ENCODE measurements around the gene MEX3C. TPM values are rescaled to one million over a fixed set of nuclear protein-coding genes. Genes with fewer than 3 reads are reported as not detected.

MEX3C gene
- total and polyA plus RNA-seq, 9 donors = 18.1 to 47.4 (median 33.0) TPM

DNA sequence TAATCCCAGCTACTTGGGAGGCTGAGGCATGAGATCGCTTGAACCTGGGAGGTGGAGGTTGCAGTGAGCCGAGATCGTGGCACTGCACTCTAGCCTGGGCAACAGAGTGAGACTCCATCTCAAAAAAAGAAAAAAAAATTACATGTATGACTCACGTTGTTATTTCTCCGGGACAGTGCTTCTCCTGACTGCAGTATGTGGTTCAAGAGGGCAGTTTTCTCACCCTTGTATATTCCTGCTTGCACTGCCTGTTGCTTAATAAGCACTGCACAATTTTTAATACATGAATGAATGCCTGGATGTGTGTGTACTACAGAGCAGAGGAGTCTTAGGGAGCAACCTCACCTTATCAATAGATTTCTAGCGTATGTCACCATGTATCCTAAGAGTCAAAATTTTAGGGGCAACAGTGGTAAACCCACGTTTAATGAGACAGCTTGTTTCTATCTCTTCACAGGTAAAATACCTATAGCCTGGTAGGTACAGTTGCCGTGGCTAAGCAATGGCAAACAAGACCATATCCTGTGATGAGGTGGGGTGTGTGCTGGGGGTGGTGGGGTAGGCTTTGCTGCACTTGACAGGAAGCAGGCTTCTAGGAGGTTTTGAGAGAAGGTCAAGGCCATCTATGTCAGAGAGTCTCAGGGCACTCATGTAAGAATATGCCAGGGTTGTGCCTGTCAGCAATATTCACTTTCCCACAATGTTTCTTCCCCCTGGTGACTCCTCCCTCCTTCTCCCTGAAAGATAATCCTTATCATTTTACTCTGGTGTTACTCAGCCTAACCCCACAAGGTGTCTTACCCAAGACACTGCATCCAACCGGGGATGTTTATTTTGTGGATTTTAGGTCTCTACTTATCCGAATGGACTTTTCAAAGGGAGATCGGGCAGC is 36.9 kb upstream of the MEX3C start:
- intact Hi-C loops (cut with DNase I) = no loop called here
- Histone ChIP-seq H3K9me3 (no peaks in the 10 kb centered on the region), H3K36me3 (no peaks in the 10 kb centered on the region), H3K27me3 (no peaks in the 10 kb centered on the region), H3K4me1 (ENCODE audit: insufficient read depth) (no peaks in the 10 kb centered on the region), H3K4me3 (no peak overlapping the region), H3K27ac (no peak overlapping the region)
- WGBS, 3 donors = 69 to 80% (median 74%) methylated on average over 11 of the region's 11 CpGs
- TF ChIP-seq, protein P1, sequence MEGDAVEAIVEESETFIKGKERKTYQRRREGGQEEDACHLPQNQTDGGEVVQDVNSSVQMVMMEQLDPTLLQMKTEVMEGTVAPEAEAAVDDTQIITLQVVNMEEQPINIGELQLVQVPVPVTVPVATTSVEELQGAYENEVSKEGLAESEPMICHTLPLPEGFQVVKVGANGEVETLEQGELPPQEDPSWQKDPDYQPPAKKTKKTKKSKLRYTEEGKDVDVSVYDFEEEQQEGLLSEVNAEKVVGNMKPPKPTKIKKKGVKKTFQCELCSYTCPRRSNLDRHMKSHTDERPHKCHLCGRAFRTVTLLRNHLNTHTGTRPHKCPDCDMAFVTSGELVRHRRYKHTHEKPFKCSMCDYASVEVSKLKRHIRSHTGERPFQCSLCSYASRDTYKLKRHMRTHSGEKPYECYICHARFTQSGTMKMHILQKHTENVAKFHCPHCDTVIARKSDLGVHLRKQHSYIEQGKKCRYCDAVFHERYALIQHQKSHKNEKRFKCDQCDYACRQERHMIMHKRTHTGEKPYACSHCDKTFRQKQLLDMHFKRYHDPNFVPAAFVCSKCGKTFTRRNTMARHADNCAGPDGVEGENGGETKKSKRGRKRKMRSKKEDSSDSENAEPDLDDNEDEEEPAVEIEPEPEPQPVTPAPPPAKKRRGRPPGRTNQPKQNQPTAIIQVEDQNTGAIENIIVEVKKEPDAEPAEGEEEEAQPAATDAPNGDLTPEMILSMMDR (IDR thresholded peaks at IDR 0.05) = no peak
- TF ChIP-seq EP300 (IDR thresholded peaks at IDR 0.05) = no peak
- no peak for TF ChIP-seq POLR2A (IDR thresholded peaks at IDR 0.05)
- DNase-seq = no peak

DNA sequence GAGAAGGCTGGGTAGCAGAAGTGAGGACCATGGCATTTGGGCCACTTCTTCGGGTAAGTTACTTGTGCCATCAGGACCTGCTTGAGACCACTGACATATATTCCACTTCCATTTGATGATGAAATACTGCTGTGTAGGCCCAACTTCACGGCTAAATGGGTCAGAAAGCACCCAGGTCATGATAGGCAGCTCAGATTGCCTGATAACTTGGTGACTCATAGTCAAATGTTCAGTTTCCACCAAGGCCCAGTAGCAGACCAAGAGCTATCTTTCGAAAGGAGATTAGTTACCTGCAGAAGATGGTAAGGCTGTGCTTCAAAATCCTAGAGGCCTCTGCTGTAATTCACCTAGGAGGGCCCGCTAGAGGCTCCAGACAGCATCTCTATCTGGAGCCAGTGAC is 31.8 kb upstream of the MEX3C start:
- Histone ChIP-seq H3K9me3 (no peaks in the 10 kb centered on the region), H3K4me3 (no peak overlapping the region), H3K4me1 (ENCODE audit: insufficient read depth) (no peaks in the 10 kb centered on the region), H3K27ac (no peak overlapping the region), H3K36me3 (no peaks in the 10 kb centered on the region), H3K27me3 (no peaks in the 10 kb centered on the region)
- no peak for DNase-seq
- WGBS, 3 donors = 86 to 90% (median 89%) methylated on average over 4 of the region's 4 CpGs
- no peak for TF ChIP-seq POLR2A (IDR thresholded peaks at IDR 0.05)
- no peak for TF ChIP-seq EP300 (IDR thresholded peaks at IDR 0.05)
- TF ChIP-seq, protein P1 (IDR thresholded peaks at IDR 0.05) = no peak
- intact Hi-C loops (cut with DNase I) = no loop called here

DNA sequence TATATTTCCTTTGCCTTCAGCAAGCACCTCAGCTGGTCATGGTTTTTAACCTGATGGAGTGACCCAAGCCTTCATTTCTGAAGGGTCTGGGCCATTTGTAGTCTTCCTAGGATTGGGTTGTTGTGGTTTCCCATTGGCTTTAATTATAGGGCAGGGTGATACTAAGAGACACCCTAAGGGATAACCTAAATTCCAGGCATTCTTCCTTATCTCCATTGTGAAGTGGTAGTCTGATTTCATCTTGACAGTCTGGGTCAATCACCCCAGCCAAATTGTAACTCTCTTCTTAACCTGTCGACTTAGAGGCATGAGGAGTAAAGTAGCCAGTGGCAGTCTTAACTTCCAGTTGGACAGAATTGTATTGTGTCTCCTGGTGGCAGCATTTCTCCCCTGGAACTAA is 30.2 kb upstream of the MEX3C start:
- TF ChIP-seq, protein P1 (IDR thresholded peaks at IDR 0.05) = no peak
- TF ChIP-seq POLR2A (IDR thresholded peaks at IDR 0.05) (no peak), EP300 (IDR thresholded peaks at IDR 0.05) (no peak)
- no peak for DNase-seq
- Histone ChIP-seq H3K9me3 (no peaks in the 10 kb centered on the region), H3K36me3 (no peaks in the 10 kb centered on the region), H3K4me1 (ENCODE audit: insufficient read depth) (no peaks in the 10 kb centered on the region), H3K27ac (no peak overlapping the region), H3K27me3 (no peaks in the 10 kb centered on the region), H3K4me3 (no peak overlapping the region)
- WGBS, 3 donors = 30 to 58% (median 54%) methylated on average over 1 of the region's 1 CpG
- intact Hi-C loops (cut with DNase I) = no loop called here

DNA sequence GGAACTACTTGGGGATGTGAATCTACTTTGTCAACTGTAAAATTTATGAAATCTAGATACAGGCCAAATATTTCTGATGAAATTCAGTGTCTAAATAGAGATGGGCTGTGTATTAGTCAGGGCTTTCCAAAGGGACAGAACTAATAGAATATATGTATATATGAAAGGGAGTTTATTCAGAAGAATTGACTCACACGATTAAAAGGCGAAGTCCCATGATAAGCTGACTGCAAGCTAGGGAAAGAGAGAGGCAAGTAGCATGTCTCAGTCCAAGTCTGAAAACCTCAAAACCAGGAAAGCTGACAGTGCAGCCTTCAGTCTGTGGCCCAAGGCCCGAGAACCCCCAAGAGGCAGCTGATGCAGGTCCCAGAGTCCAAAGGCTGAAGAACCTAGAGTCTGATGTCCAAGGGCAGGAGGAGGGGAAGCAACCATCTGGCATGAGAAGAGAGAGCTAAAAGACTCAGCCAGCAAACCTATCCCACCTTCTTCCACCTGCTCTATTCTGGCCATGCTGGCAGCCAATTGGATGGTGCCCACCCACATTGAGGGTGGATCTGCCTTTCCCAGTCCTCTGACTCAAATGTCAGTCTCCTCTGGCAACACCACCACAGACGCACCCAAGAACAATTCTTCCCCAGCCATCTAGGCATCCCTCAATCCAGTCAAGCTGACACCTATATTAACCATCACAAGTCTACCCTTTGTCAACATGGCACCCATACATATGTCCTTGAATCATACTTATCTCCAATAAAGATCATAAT is 29.3 kb upstream of the MEX3C start:
- no peak for DNase-seq
- Histone ChIP-seq H3K9me3 (no peaks in the 10 kb centered on the region), H3K36me3 (no peaks in the 10 kb centered on the region), H3K27ac (no peak overlapping the region), H3K4me3 (no peak overlapping the region), H3K4me1 (ENCODE audit: insufficient read depth) (no peaks in the 10 kb centered on the region), H3K27me3 (no peaks in the 10 kb centered on the region)
- TF ChIP-seq EP300 (IDR thresholded peaks at IDR 0.05) = no peak
- WGBS, 3 donors = 90 to 93% (median 90%) methylated on average over 4 of the region's 4 CpGs
- intact Hi-C loops (cut with DNase I) = no loop called here
